ENCODE results near the gene OSBPL10. TPM values are rescaled to one million over a fixed set of nuclear protein-coding genes. Genes with fewer than 3 reads are reported as not detected.

OSBPL10 gene
- total RNA-seq, 1 donor from 2014 or later = 24.4 TPM

DNA sequence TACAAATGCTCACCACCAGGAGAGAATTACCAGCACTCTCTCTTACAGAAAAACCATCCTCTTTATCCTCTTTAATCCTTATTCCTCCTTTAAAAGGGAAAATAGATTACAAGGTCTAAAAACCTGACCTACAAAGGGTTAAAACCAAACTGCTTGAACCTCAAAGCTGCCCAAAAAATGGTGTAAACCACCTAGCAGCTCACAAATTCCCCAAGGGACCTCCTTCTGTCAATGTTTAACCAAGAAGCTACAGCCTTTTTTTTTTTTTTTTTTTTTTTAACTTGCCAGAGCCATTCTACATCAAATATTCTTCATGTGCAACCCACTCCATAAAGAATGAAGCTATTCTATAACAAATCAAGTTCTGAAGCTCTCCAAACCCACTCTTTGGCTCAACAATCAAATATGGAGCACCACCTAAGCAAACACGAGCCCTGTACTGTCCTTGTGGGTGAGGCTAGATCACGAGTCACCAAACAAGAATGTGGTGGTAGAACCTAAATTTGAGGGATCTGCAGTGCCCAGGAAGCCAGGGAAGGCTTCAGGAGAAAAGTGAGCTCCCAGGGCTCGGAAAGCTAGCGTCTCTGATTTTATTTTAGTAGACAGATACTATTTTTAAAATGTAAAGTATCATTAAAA lies 20.1 kb downstream of the OSBPL10 start:
- no peak for DNase-seq (ENCODE audit: extremely low spot score, unreplicated experiment)
- no peaks in the 10 kb centered on the region for H3K27me3 Mint-ChIP-seq
- H3K27ac Mint-ChIP-seq = peak overlapping the region; percentile 1
- no peak overlapping the region for H3K4me3 Mint-ChIP-seq
- peaks cover 32% of the 10 kb centered on the region for H3K4me1 Mint-ChIP-seq (ENCODE audit: unreplicated experiment)
- H3K9me3 Mint-ChIP-seq = no peaks in the 10 kb centered on the region
- TF ChIP-seq, protein P1, sequence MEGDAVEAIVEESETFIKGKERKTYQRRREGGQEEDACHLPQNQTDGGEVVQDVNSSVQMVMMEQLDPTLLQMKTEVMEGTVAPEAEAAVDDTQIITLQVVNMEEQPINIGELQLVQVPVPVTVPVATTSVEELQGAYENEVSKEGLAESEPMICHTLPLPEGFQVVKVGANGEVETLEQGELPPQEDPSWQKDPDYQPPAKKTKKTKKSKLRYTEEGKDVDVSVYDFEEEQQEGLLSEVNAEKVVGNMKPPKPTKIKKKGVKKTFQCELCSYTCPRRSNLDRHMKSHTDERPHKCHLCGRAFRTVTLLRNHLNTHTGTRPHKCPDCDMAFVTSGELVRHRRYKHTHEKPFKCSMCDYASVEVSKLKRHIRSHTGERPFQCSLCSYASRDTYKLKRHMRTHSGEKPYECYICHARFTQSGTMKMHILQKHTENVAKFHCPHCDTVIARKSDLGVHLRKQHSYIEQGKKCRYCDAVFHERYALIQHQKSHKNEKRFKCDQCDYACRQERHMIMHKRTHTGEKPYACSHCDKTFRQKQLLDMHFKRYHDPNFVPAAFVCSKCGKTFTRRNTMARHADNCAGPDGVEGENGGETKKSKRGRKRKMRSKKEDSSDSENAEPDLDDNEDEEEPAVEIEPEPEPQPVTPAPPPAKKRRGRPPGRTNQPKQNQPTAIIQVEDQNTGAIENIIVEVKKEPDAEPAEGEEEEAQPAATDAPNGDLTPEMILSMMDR (conservative IDR thresholded peaks at IDR 0.05) = no peak
- no peaks in the 10 kb centered on the region for H3K36me3 Mint-ChIP-seq

DNA sequence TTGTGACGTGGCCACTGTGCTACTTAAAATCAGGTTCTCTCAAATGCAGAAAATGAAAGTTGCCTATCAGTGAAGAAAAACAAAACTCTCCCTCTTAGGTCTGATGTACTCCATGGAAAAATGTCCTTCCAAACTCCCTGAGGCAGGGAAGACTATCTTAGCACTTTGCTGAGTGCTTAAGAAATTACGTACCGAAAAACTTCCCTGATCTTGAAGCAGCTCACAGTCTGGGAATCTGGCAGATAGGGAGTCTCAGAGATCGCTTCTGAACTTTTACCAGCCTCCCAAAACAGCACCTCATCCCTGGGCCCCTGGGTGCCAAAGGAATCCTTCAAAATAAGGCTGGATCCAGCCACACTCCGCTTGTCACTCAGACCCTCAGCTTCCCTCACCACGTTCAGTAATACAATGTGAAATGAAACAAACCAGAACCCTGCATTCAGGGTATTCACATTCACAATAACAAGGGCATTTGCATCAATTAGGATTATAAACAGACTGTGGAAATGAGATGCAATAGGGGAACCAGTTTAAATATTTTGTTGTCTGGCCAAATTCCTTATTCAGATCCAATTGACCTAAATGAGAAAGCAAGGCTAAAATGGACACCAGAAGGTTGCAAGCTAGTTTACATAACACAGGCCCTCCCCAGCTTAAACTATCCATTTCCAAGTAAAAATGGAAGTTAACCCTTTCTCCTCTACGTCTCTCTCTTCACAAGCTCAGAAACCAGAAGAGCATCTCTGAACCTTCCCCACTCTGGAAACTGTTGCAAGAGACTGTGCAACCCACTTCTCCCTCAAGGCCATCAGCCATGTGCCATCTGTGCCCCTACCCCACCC lies 20.9 kb downstream of the OSBPL10 start:
- Mint-ChIP-seq H3K27ac (peak overlapping the region; percentile 1), H3K9me3 (peaks cover 5% of the 10 kb centered on the region), H3K4me3 (peak overlapping the region; percentile 11), H3K27me3 (no peaks in the 10 kb centered on the region), H3K36me3 (no peaks in the 10 kb centered on the region), H3K4me1 (ENCODE audit: unreplicated experiment) (peaks cover 32% of the 10 kb centered on the region)
- DNase-seq (ENCODE audit: extremely low spot score, unreplicated experiment) = no peak
- TF ChIP-seq, protein P1 (conservative IDR thresholded peaks at IDR 0.05) = no peak

DNA sequence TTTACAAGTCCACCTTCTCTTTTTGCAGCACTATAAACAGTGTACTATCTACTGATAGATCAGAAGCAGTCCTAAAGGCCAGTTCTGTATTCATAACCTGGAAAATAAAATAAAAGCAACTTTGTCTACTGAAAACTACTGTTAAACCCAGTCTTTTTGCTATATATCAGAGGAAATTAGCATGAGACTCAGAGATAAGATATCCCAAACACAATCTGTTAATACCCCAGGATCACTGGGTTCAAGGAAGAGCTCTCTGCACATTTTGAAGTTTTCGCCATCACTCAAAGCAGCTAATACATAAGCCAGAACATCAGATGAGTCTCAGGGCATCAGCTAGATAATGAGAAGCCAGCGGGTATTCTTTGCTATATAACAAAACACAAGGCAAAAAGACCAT lies 21.8 kb downstream of the OSBPL10 start:
- Mint-ChIP-seq H3K27ac (no peak overlapping the region), H3K4me1 (ENCODE audit: unreplicated experiment) (peaks cover 32% of the 10 kb centered on the region), H3K9me3 (peaks cover 5% of the 10 kb centered on the region), H3K27me3 (no peaks in the 10 kb centered on the region), H3K36me3 (no peaks in the 10 kb centered on the region), H3K4me3 (peak overlapping the region; percentile 13)
- DNase-seq (ENCODE audit: extremely low spot score, unreplicated experiment) = no peak
- TF ChIP-seq, protein P1 (conservative IDR thresholded peaks at IDR 0.05) = no peak

DNA sequence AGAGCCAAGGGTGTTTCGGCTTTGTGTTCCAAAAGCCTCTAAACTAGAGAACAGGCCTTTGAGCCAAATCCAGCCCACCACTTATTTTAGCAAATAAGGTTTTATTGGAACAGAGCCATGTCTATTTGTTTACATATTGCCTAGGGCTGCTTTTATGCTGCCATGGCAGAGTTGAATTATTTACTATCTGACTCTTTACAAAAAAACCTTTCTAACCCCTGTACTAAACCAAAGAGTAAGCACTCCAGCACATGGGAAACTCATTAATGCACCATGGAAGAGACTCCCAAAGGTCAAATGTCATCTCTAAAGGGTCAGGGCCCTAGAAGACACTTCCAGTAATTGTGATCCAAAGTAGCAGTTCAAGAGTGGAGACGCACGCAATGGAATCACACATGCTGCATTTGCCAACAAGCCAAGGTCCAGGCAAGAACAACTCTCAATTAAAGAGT lies 22.3 kb downstream of the OSBPL10 start:
- TF ChIP-seq, protein P1 (conservative IDR thresholded peaks at IDR 0.05) = no peak
- Mint-ChIP-seq H3K36me3 (no peaks in the 10 kb centered on the region), H3K4me3 (peak overlapping the region; percentile 13), H3K4me1 (ENCODE audit: unreplicated experiment) (peaks cover 32% of the 10 kb centered on the region), H3K27me3 (no peaks in the 10 kb centered on the region), H3K27ac (no peak overlapping the region), H3K9me3 (peaks cover 5% of the 10 kb centered on the region)
- no peak for DNase-seq (ENCODE audit: extremely low spot score, unreplicated experiment)

DNA sequence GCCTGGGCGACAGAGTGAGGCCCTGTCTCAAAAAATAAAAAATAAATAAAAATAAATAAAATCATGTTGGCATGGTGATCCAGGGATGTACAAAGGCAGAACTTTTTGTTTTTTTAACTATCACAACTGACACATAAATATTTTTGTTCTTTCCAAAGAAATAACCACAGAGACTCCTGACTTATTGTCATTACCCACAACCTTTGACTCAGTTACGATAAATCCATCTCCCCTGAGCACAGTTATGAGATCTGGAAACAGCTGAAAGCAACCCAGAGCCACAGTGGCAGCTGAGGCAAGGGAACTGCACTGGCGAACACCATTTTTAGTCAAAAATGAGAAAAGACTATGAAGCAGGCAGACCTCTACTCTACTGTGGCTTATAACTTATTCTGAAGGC lies 24.0 kb downstream of the OSBPL10 start:
- Mint-ChIP-seq H3K4me3 (no peak overlapping the region), H3K27me3 (no peaks in the 10 kb centered on the region), H3K27ac (no peak overlapping the region), H3K36me3 (no peaks in the 10 kb centered on the region), H3K4me1 (ENCODE audit: unreplicated experiment) (peaks cover 32% of the 10 kb centered on the region), H3K9me3 (peaks cover 5% of the 10 kb centered on the region)
- DNase-seq (ENCODE audit: extremely low spot score, unreplicated experiment) = no peak
- TF ChIP-seq, protein P1 (conservative IDR thresholded peaks at IDR 0.05) = no peak

All from type B pancreatic cell (in vitro differentiated cells).